NAMALWA (cell line): ENCODE data around the gene NAA15.
A peak's percentile ranks its signal among the peaks of the same experiment; 100 is the strongest.
"Not testable (repeated sequence)": the region's sequence is repeated elsewhere in the genome, so short reads cannot be mapped to it uniquely, and the experiment has no call there.

Source experiments
- DNase-seq: peaks from one replicate; pipeline ENCODE4 v3.0.0-alpha.2; 2015; ENCODE audit warnings: low spot score

Gene NAA15

GRCh38 chr4:139451997-139452396 lies 150.7 kb downstream of the NAA15 start:
- DNase-seq, result no peak

GRCh38 chr4:139453041-139453370 lies 151.7 kb downstream of the NAA15 start:
- DNase-seq, result peak; percentile 94

GRCh38 chr4:139453371-139454110 lies 152.2 kb downstream of the NAA15 start:
- DNase-seq, result peak; percentile 98

- DNase-seq, result peak; percentile 58
Observed at GRCh38 chr4:139454111-139455045, 153.1 kb downstream of the NAA15 start, which contains the start of gene RAB33B. RAB33B (plus strand) TSS chr4:139454121; CDS start chr4:139454196, 75 bp downstream.

- DNase-seq, result no peak
Observed at GRCh38 chr4:139455126-139455538, 153.8 kb downstream of the NAA15 start.

- DNase-seq, result no peak
Observed at GRCh38 chr4:139457318-139457717, 156.0 kb downstream of the NAA15 start.

GRCh38 chr4:139458543-139458942 lies 157.2 kb downstream of the NAA15 start:
- DNase-seq, result no peak

GRCh38 chr4:139458999-139459398 lies 157.7 kb downstream of the NAA15 start:
- DNase-seq, result no peak

GRCh38 chr4:139460565-139460964 lies 159.3 kb downstream of the NAA15 start:
- DNase-seq, result no peak

GRCh38 chr4:139461022-139461628 lies 159.8 kb downstream of the NAA15 start:
- no peak for DNase-seq

GRCh38 chr4:139464512-139464911 lies 163.2 kb downstream of the NAA15 start:
- DNase-seq, result not testable (repeated sequence)

- DNase-seq, result no peak
Observed at GRCh38 chr4:139465922-139466321, 164.6 kb downstream of the NAA15 start.

GRCh38 chr4:139468756-139469155 lies 167.5 kb downstream of the NAA15 start:
- DNase-seq, result not testable (repeated sequence)

- no peak for DNase-seq
Observed at GRCh38 chr4:139469216-139469615, 167.9 kb downstream of the NAA15 start.
